Stimulated activated CD4-positive, alpha-beta T cell treated with anti-CD3 and anti-CD28 coated beads, Interleukin-12 subunit alpha, Interleukin-12 subunit beta, amount 100 ng/mL, for 48 hours (primary cell): ENCODE results near the gene DNAI1.

Experiments used
- DNase-seq, 3 donors: peaks; one replicate each; pipeline ENCODE4 v3.0.0-alpha.2; 2020; ENCODE audit warnings: low read depth in 2 of 3, low spot score in 1 of 3

Gene DNAI1

GRCh38 chr9:34490360-34490759 lies 31.8 kb downstream of the DNAI1 start:
- DNase-seq: no peak

- DNase-seq: no peak
Measured at GRCh38 chr9:34490760-34491159, 32.2 kb downstream of the DNAI1 start.

GRCh38 chr9:34491596-34491995 lies 33.0 kb downstream of the DNAI1 start:
- DNase-seq: no peak

GRCh38 chr9:34492051-34492450 lies 33.4 kb downstream of the DNAI1 start:
- no peak for DNase-seq

- DNase-seq: peak in 1 of 3 donors; percentile 9
Measured at GRCh38 chr9:34493972-34494535, 35.4 kb downstream of the DNAI1 start.

- no peak for DNase-seq
Measured at GRCh38 chr9:34496149-34496712, 37.6 kb downstream of the DNAI1 start.

GRCh38 chr9:34498553-34498952 lies 39.9 kb downstream of the DNAI1 start:
- no peak for DNase-seq

- no peak for DNase-seq
Measured at GRCh38 chr9:34499076-34499475, 40.5 kb downstream of the DNAI1 start.

GRCh38 chr9:34500623-34501267 lies 42.1 kb downstream of the DNAI1 start:
- peak; percentile 67 to 93 (median 69) for DNase-seq

GRCh38 chr9:34501372-34501771 lies 42.8 kb downstream of the DNAI1 start:
- no peak for DNase-seq

GRCh38 chr9:34501889-34502425 lies 43.4 kb downstream of the DNAI1 start:
- no peak for DNase-seq

- no peak for DNase-seq
Measured at GRCh38 chr9:34502471-34502870, 43.9 kb downstream of the DNAI1 start.

- no peak for DNase-seq
Measured at GRCh38 chr9:34502891-34503290, 44.3 kb downstream of the DNAI1 start.

GRCh38 chr9:34503406-34503805 lies 44.8 kb downstream of the DNAI1 start:
- no peak for DNase-seq

- no peak for DNase-seq
Measured at GRCh38 chr9:34505370-34506120, 46.9 kb downstream of the DNAI1 start.

GRCh38 chr9:34506623-34507022 lies 48.0 kb downstream of the DNAI1 start:
- no peak for DNase-seq

GRCh38 chr9:34507556-34507955 lies 49.0 kb downstream of the DNAI1 start:
- DNase-seq: no peak

GRCh38 chr9:34507966-34508365 lies 49.4 kb downstream of the DNAI1 start:
- no peak for DNase-seq

- DNase-seq: no peak
Measured at GRCh38 chr9:34508463-34508862, 49.9 kb downstream of the DNAI1 start.

- DNase-seq: no peak
Measured at GRCh38 chr9:34508951-34509350, 50.3 kb downstream of the DNAI1 start.

- DNase-seq: no peak
Measured at GRCh38 chr9:34510497-34511468, 52.2 kb downstream of the DNAI1 start.
